HUES6 (cell line): ENCODE measurements around the gene CNP.

Experiments used
- H3K27ac ChIP-seq: 2 replicates; pipeline ENCODE4 v1.7.0; 2013; ENCODE audit warnings: low read depth, mild to moderate bottlenecking, low read length, inconsistent platforms
- H3K27me3 ChIP-seq: 2 replicates; pipeline ENCODE4 v1.6.1; 2013; ENCODE audit warnings: low read length; ENCODE audit not compliant: control insufficient read depth, insufficient read depth
- H3K36me3 ChIP-seq: 2 replicates; pipeline ENCODE4 v1.6.1; 2013; ENCODE audit warnings: low read length; ENCODE audit not compliant: control insufficient read depth, insufficient read depth
- H3K4me1 ChIP-seq: 2 replicates; pipeline ENCODE4 v1.6.1; 2013; ENCODE audit warnings: low read length; ENCODE audit not compliant: control insufficient read depth, insufficient read depth
- H3K4me3 ChIP-seq: 2 replicates; pipeline ENCODE4 v1.5.1; 2013; ENCODE audit warnings: low read depth, low read length
- H3K9ac ChIP-seq: one replicate; pipeline ENCODE4 v1.6.1; 2013; ENCODE audit warnings: mild to moderate bottlenecking, low read length
- H3K9me3 ChIP-seq: 2 replicates; pipeline ENCODE4 v1.6.1; 2013; ENCODE audit warnings: low read depth, low read length; ENCODE audit not compliant: control insufficient read depth, insufficient read depth

The CNP gene

GRCh38 chr17:41966463-41967140, at the start of gene CNP:
TSS of gene CNP (plus strand) at chr17:41966795. CDS start at chr17:41966885, 90 bp downstream.
- Histone ChIP-seq H3K27ac (peak within 1 kb of the TSS; percentile 92; the same call in 1 of the 2 replicates), H3K36me3 (peaks cover 23% of the 10 kb centered on the region), H3K9me3 (no peaks in the 10 kb centered on the region), H3K4me1 (peaks cover 26% of the 10 kb centered on the region), H3K4me3 (peak within 1 kb of the TSS; percentile 74), H3K27me3 (no peaks in the 10 kb centered on the region), H3K9ac (peak within 1 kb of the TSS; percentile 92)

DNA sequence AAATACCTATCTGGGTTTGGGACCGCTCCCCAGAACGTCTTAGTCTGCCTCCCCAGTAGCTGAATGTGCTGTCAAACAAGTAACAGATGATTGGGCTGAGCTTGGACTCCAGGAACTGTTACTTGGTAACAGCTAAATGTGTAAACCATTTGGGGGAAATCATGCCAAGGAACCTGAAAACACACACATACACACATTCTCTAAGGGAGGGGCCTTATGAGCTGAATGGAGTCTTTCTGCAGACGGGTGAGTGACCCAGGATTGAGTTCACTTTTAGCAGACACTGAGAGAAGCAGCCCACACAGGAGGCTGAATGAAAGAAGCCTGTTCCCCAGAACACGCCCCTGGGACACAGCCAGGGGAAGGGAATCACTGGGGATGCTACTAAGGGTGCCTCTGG, 49.4 kb upstream of the CNP start:
- H3K9me3 ChIP-seq, result no peaks in the 10 kb centered on the region
- H3K27me3 ChIP-seq, result no peaks in the 10 kb centered on the region
- H3K36me3 ChIP-seq, result peaks cover 25% of the 10 kb centered on the region
- H3K4me3 ChIP-seq, result peak overlapping the region; percentile 93
- peaks cover 44% of the 10 kb centered on the region for H3K4me1 ChIP-seq
- no peak overlapping the region for H3K27ac ChIP-seq
- H3K9ac ChIP-seq, result peak overlapping the region; percentile 98

- H3K9ac ChIP-seq, result peak overlapping the region; percentile 98
- peak overlapping the region; percentile 90; the same call in 1 of the 2 replicates for H3K27ac ChIP-seq
- H3K36me3 ChIP-seq, result peaks cover 19% of the 10 kb centered on the region
- peak overlapping the region; percentile 93 for H3K4me3 ChIP-seq
- no peaks in the 10 kb centered on the region for H3K27me3 ChIP-seq
- peaks cover 44% of the 10 kb centered on the region for H3K4me1 ChIP-seq
- no peaks in the 10 kb centered on the region for H3K9me3 ChIP-seq
These were observed 48.8 kb upstream of the CNP start for GRCh38 chr17:41917679-41918313.

GRCh38 chr17:41918314-41919164, 48.1 kb upstream of the CNP start, which contains the start of gene ACLY:
TSS of gene ACLY (minus strand) at chr17:41918951. CDS start at chr17:41913873, 5,078 bp downstream.
- Histone ChIP-seq H3K4me3 (peak within 1 kb of the TSS; percentile 93), H3K4me1 (peaks cover 44% of the 10 kb centered on the region), H3K9ac (peak within 1 kb of the TSS; percentile 98), H3K9me3 (no peaks in the 10 kb centered on the region), H3K27ac (peak within 1 kb of the TSS; percentile 90), H3K27me3 (no peaks in the 10 kb centered on the region), H3K36me3 (peaks cover 11% of the 10 kb centered on the region)

DNA sequence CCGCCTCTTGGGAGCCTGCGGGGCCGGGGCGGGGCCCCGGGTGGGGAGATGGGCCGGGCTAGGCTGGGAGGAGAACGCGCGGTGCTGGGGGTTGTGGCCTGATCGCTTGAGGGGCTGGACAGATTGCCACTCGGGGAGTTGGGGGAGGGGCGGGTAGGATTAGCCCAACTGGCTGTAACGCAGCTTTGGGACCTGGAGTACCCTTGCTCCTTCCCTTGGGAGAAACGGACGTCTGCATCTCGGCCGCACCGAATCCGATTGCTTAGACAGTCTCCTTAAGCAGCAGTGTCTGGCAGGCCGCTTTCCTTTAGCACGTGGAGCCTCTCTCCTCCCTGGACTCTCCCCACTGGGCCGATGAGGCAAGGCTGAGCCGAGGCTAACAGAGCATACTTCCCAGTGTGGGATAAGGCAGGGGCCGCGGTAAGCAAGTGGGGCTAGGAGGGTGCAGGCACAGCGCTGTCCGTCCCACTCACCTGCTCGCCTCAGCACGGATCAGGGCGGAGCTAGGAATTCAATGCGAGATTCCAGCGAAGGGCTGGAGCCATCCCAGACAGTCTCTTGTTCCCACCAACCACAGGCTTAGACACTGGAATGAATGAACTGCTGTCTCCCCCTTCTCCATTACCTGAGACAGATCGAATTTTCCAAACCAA, 47.3 kb upstream of the CNP start:
- Histone ChIP-seq H3K9me3 (no peaks in the 10 kb centered on the region), H3K4me1 (peaks cover 41% of the 10 kb centered on the region), H3K27ac (peak overlapping the region; percentile 61), H3K36me3 (peaks cover 5% of the 10 kb centered on the region; the same call in 1 of the 2 replicates), H3K4me3 (peak overlapping the region; percentile 93), H3K9ac (peak overlapping the region; percentile 90), H3K27me3 (no peaks in the 10 kb centered on the region)

DNA sequence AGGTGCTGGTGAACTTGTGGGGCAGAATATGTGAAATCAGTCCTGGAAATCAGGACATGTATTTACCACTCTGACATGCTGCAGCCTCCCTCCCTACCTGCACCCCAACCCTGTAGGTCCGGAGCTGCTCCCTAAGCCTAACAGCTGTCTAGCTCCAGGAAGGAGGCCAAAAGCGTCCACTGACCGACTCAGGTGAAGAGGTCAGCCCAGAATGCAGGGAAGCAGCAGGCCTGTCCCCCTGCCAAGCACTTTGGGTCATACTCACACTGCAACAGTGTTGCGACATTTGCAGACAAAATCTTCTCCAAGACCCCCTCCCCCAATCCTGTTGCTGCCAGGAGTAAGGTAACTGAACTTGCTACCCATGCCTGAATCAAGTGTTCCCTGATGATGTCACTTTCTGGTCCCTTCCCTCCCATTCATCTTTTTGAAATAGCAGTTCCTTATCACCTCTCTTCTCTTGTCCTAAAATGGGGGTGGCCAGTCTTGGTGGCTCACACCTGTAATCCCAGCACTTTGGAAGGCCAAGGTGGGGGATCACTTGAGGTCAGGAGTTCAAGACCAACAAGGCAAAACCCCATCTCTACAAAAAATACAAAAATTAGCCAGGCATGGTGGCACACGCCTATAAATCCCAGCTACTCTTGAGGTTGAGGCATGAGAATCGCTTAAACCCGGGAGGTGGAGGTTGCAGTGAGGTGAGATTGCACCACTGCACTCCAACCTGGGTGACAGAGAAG, 46.6 kb upstream of the CNP start:
- peak overlapping the region; percentile 93 for H3K4me3 ChIP-seq
- peaks cover 34% of the 10 kb centered on the region for H3K4me1 ChIP-seq
- peaks cover 5% of the 10 kb centered on the region; the same call in 1 of the 2 replicates for H3K36me3 ChIP-seq
- H3K9me3 ChIP-seq, result no peaks in the 10 kb centered on the region
- H3K27me3 ChIP-seq, result no peaks in the 10 kb centered on the region
- peak overlapping the region; percentile 90 for H3K9ac ChIP-seq
- H3K27ac ChIP-seq, result no peak overlapping the region

DNA sequence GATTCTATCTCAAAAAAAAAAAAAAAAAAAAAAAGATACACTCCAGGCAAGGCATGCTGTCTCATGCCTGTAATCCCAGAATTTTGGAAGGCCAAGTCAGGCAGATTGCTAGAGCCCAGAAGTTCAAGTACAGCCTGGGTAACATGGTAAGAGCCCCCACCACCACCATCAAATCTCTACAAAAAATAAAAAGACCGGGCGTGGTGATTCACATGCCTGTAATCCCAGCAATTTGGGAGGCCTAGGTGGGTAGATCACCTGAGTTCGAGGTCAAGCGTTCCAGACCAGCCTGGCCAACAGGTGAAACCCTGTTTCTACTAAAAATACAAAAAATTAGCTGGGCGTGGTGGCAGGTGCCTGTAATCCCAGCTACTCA, 46.0 kb upstream of the CNP start:
- no peak overlapping the region for H3K27ac ChIP-seq
- no peak overlapping the region for H3K9ac ChIP-seq
- H3K9me3 ChIP-seq, result no peaks in the 10 kb centered on the region
- no peaks in the 10 kb centered on the region for H3K27me3 ChIP-seq
- peaks cover 29% of the 10 kb centered on the region for H3K4me1 ChIP-seq
- no peak overlapping the region for H3K4me3 ChIP-seq
- no peaks in the 10 kb centered on the region for H3K36me3 ChIP-seq

DNA sequence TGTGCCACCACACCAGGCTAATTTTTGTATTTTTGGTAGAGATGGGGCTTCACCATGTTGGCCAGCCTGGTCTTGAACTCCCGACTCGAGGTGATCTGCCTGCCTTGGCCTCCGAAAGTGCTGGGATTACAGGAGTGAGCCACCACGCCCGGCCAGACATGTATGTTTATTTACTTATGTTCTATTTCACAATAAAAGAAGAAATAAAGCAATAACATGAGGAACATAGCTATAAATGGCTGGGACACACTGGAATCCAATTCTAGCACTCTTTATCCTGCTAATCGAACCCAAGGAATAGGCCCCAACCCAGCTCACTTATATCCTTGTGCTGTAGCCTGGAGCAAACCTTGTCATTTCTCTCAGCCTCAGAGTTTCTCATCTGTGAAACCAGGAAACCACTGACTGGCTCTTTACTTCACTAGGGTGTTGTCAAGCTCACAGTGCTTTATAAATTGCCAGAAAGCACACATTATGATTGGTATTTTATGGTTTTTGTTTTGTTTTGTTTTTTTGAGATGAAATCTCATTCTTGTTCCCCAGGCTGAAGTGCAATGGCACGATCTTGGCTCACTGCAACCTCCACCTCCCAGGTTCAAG, 40.5 kb upstream of the CNP start:
- Histone ChIP-seq H3K9ac (no peak overlapping the region), H3K36me3 (no peaks in the 10 kb centered on the region), H3K27me3 (no peaks in the 10 kb centered on the region), H3K9me3 (no peaks in the 10 kb centered on the region), H3K4me3 (no peak overlapping the region), H3K27ac (no peak overlapping the region), H3K4me1 (0 out of 2 replicates have a peak, but pooled peaks cover 5% of the 10 kb centered on the region)

DNA sequence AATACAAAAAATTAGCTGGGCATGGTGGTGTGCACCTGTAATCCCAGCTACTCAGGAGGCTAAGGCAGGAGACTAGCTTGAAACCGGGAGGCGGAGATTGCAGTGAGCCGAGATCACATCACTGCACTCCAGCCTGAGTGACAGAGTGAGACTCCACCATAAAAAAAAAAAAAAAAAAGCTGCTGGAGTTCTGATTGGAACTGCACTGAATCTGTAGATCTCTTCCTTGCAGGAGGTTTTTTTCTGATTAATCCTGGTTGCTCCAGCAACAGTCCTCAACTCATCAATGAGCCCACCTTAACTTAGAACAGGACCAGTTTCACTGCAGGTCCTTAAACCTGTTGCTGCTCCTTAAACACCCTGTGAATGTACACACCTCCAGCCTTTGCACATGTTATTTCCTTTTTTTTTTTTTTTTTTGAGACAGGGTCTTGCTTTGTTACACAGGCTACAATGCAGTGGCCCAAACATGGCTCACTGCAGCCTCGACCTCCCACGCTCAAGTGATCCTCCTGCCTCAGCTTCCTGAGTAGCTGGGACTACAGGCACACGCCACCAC, 37.8 kb upstream of the CNP start:
- Histone ChIP-seq H3K4me1 (peaks cover 9% of the 10 kb centered on the region; the same call in 1 of the 2 replicates), H3K27me3 (no peaks in the 10 kb centered on the region), H3K9me3 (no peaks in the 10 kb centered on the region), H3K4me3 (0 out of 2 replicates have a peak overlapping the region, but pooled peaks have one; percentile 68), H3K27ac (no peak overlapping the region), H3K9ac (no peak overlapping the region), H3K36me3 (no peaks in the 10 kb centered on the region)
